Activated naive CD4-positive, alpha-beta T cell treated with anti-CD3 and anti-CD28 coated beads, Interleukin-2, amount 50 U/mL, for 16 hours (primary cell): Measurements from ENCODE around the gene ABHD12.
"Not testable (repeated sequence)": the region's sequence is repeated elsewhere in the genome, so short reads cannot be mapped to it uniquely, and the experiment has no call there.

Source experiments
- DNase-seq: peaks from one replicate; pipeline ENCODE4 v3.0.0-alpha.2; 2020

The ABHD12 gene

GRCh38 chr20:25275813-25276532 is 114.7 kb downstream of the ABHD12 start:
- DNase-seq, result peak; percentile 5

DNA sequence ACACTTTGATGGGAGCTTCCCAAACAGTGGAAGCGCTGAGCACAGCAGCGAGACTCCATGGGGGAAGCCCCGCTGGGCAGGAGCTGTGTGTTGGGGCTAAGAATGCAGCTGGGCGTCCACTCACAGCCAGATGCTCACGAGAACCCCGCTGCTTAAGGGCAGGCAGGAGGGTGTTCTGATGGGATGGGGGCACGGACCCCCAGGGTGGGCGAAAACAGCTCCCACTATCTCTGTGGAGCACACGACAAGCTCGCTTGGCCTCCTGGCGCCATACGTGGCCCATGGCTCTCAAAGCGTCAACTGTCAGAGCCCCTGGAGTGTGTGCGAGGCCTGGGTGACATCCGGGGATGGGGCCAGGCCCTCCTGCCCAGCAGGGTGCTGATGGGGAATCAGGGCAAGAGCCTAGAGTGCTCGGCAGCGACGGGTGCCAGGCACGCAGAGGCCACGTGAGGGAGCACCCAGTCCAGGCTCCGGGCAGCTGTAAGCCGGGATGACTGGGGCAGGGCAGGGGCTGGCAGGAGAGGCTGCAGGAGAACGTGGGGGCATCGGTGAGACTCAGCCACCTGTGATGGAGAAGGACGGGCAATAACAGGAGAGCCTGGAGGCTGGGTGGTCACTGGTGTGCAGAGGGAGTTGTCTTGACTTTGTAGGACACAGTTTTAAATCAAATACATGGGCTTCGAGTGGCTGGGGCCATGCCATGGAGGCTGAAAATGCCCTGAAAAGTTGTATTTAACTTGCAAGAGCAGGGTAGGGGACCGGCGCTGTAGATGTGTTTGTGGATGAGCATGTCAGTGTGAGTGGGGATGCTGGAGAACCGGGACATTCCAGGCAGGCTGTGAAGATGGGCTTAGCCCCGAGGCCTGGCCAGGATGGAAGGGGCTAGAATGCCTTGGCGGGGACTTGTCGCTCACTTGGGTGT is 115.5 kb downstream of the ABHD12 start:
- DNase-seq, result peak; percentile 4

DNA sequence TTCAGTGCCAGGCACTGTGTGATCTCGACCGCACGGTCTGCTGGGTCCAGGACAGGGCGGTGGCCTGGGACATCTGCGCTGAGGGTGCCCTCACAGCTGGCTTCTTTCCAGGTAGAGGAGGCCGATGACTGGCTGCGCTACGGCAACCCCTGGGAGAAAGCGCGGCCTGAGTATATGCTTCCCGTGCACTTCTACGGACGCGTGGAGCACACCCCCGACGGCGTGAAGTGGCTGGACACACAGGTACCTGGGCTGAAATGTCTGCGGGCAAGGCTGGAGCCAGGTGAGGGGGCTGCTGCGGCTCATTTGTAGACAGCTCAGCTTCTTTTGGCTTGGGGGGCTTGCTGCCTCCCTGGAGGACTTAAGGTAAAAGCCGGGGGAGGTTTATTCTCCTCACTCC is 116.2 kb downstream of the ABHD12 start:
- peak; percentile 4 for DNase-seq

- DNase-seq, result peak; percentile 1
These were observed 116.9 kb downstream of the ABHD12 start for GRCh38 chr20:25273541-25274358.

- peak; percentile 7 for DNase-seq
These were observed 117.6 kb downstream of the ABHD12 start for GRCh38 chr20:25273046-25273445.

- DNase-seq, result peak; percentile 1
These were observed 118.2 kb downstream of the ABHD12 start for GRCh38 chr20:25272223-25273000.

GRCh38 chr20:25271486-25272222 is 119.0 kb downstream of the ABHD12 start:
- DNase-seq, result peak; percentile 1

DNA sequence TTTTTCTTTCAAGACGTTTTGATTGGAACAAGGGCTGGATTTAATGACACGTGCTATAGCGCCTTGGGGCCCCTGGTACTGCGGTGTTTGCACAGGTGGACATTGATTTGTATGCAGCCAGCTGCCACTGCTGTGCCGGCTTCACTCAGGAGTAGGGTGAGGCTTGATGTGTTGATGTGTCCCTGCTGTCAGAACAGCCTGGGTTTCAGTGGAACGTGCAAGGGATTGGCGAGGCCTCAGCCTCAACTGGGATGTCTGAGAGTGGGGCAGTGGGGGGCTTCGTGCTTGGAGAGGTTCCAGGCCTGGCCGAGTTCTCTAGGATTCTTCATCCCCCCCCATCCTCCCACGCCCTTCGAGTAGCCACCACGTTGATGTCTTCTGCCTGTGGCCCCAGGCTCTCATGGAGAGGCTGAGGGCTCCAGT is 119.8 kb downstream of the ABHD12 start:
- peak; percentile 3 for DNase-seq

DNA sequence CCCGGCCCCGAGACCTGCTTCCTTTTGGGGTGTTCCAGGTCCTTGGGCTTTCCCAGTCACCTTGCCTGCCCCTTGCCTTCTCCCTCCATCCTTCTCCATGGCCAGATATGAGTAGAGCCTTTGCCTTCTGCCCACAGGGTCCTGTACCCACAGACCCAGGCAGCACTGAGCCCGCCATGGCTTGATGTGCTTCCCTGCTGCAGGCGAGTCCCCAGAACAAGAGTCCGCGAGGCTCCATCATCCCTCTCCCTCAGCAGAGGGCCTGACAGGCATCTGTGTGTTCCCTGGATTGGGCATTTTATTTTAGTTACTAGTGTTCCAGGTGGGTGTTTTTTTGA is 120.8 kb downstream of the ABHD12 start:
- DNase-seq, result no peak

DNA sequence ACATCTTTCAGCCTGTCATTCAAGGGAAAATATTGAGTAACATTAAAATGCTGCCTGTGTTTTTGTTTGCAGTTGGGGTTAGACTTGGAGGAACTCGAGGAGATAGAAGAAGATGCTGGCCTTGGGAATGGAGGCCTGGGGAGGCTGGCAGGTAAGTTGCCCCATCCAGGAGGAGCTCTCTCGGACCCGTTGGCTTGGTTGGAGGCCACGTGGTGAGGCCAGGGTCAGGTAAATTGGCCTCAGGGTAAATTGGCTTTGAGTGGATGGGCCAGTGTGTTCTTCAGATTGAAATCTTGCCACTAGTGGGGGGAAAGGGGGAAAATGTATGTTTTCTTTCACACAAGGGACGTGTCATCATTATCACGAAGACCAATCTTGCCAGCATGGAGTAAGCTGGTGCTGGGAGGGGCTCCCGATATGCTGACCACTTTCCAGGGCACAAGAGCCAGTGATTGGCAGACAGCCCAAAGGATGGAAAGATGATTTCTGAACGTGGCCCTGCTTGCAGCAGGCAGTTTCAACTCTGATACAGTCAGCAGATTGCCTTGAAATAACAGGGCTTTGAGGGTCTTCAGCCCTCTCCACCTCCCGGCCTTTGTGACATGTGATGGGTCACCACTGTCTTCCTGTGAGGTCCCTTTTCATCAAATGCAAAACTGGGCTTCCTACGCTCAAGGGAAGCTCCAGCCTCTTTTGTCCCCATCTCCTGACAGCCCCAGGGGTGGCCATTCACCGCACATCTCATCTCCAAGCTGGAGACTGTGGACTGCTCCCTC is 121.4 kb downstream of the ABHD12 start:
- DNase-seq, result no peak

GRCh38 chr20:25260770-25261437 is 129.7 kb downstream of the ABHD12 start:
- not testable (repeated sequence) for DNase-seq

DNA sequence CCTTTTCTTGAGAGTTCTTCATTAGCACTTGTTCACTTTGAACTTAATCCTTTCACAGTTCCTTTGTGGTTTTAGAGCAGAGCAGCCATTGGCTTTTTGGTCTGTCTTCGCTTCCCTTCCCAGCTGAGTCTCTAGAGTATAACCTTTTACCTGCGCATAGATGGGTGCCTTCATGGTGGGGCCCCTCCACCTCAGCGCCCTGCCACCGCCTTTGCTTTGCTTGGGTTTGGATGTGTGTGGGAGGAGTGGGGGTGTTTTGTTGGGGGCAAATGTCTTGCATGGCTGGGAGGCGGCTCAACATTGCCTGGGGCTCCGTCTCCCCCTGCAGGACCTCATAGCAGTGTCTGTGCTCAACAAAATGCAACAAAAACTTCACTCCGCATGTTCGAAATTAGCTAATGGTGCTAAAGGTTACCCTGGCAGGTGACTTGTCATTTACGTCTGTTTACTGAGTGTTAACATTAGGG is 130.8 kb downstream of the ABHD12 start:
- DNase-seq, result no peak

DNA sequence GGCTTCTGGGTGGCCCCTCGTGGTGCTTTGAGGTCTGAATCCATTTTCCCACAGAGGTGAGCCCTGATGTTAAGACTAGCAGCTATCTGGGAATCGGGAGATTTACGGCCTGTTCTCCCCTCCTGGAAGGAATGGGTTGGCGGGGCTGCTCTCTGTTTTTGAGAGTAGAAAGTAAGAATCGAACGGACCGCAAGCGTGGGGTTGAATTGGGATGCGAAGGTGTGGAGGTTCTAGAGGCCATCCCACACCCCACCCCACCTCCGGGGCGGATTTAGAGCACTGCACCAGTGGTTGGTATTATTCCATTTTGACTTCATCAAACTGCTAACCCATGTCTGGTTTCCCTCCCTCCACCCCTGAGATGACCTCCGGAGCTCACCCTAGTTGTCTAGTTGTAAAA is 131.3 kb downstream of the ABHD12 start:
- no peak for DNase-seq

DNA sequence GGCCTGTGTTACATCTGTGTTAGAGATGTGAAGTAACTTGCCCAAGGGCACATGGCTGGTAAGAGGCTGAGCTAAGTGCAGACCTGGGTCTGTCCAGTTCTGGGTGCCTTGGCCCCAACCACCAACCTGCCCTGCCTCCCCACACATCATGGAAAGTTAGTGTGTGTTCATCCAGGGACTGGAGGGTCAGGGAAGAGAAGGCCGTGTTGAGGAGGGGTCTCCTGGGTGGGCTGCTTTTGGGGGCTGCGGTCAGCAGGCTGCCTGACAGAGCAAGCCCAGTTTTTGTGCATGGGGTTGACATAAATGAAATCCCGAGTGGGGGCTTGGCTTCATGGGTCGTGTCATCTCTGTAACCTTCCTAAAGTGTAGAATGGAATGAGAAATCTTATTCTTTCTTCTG is 131.8 kb downstream of the ABHD12 start:
- DNase-seq, result no peak

DNA sequence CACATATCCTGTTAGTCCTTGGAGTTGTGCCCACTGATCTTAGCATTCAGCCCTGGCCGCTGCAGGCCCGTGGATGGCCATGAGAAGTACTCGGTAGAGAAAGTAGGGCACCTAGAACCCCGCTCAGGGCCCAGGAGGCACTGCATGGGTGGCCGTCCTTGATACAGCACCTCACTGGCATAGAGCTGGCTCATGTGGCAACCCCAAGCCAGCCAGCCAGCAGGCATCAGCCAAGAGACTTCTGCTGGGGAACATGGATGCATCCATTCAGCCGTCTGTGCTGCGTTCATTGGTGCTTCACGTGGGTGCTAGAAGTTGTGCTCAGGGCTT is 132.2 kb downstream of the ABHD12 start:
- no peak for DNase-seq

- DNase-seq, result no peak
These were observed 132.7 kb downstream of the ABHD12 start for GRCh38 chr20:25257756-25258475.

- no peak for DNase-seq
These were observed 133.5 kb downstream of the ABHD12 start for GRCh38 chr20:25257130-25257529.

DNA sequence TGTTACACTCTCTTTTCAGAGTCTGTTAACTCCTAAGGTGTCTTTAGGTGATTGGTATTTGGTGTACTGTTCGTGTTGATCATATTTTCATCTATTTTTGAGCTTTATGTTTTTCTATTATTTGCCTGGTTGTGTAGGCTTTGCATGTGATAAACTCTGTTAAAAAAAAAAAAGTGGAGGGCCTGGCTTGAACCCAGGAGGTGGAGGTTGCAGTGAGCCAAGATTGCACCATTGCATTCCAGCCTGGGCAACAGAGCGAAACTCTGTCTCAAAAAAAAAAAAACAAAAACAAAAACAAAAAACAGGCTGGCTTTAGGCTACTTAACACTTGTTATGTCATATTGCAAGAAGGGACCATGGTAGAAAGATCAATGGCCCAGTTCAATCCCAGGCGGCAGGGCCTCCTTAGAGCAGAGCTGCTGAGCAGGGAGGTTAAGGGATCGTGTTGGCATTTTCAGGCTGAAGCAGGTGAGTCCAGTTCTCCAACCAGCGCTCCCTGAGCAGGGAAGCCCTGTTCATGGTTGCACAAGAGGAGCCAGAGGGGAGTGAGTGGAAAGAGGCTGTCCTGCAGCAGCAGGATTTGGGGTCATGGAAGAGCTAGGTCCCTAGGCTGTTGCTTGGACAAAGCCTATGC is 134.3 kb downstream of the ABHD12 start:
- DNase-seq, result no peak
